HCT116 (cell line): Measurements from ENCODE around the gene C1orf21. TPM values are rescaled to one million over a fixed set of nuclear protein-coding genes. Genes with fewer than 3 reads are reported as not detected.

Source experiments
- ATAC-seq: fragments of 200-7000 bp; cut with Tn5 transposase; 2 replicates; pipeline ENCODE4 v1.9.1; 2020; ENCODE audit warnings: mild to moderate bottlenecking, moderate library complexity
- BruUV-seq: library from RNA; stranded (reverse); fragments of 400-500 nt; replicated peaks from 2 replicates; lab custom pipeline; 2021; lab: Mats Ljungman, UMichigan
- CTCF ChIA-PET: fragments of 300-600 bp; sonication (Branson Sonifier 250); formaldehyde crosslinking; loops from one replicate; lab custom pipeline; 2021; ENCODE audit warnings: antibody characterized with exemption; lab: Charles Lee
- POLR2A ChIA-PET: fragments of 300-600, 350-600 bp; sonication (Branson Sonifier 250); formaldehyde crosslinking; loops from one replicate; lab custom pipeline; 2021; ENCODE audit warnings: antibody characterized with exemption; lab: Charles Lee
- RAD21 ChIA-PET, 2 experiments: fragments of 300-600 bp; sonication (Branson Sonifier 250); formaldehyde crosslinking; loops; one replicate each; lab custom pipeline; 2023; ENCODE audit warnings: low total read pairs in 2 of 2; ENCODE audit not compliant: uncharacterized antibody in 2 of 2, unreplicated experiment in 2 of 2, low non-redundant PET in 1 of 2; lab: Charles Lee
- DNase-seq: peaks from one replicate; pipeline ENCODE4 v3.0.0-alpha.2; 2010; ENCODE audit warnings: low read depth, low spot score
- H2AFZ ChIP-seq: fragments of 200-600 bp; shearing (Covaris generic), sonication (generic); 2 replicates; pipeline ENCODE4 v1.6.1; 2017; ENCODE audit warnings: low read depth, mixed run types, mixed read lengths, antibody characterized with exemption, low read length; ENCODE audit not compliant: poor library complexity, severe bottlenecking
- H3K27ac ChIP-seq: 2 replicates; pipeline ENCODE4 v1.5.1; 2012; ENCODE audit warnings: low read depth, low read length
- H3K27me3 ChIP-seq: fragments of 200-600 bp; sonication (generic); 2 replicates; pipeline ENCODE4 v1.6.1; 2016; ENCODE audit warnings: mixed run types, low read length, mixed read lengths; ENCODE audit not compliant: insufficient read depth
- H3K36me3 ChIP-seq, 2 experiments: fragments of 200-500 bp in 1 of 2; fragments of 200-600 bp in 1 of 2; sonication (Bioruptor generic) in 1 of 2; sonication (generic) in 1 of 2; 2 replicates each; pipeline versions ENCODE4 v1.5.1 to v1.6.1; 2014 to 2016; ENCODE audit warnings: low read length in 2 of 2, inconsistent platforms in 1 of 2, mixed read lengths in 1 of 2, mixed run types in 1 of 2; ENCODE audit not compliant: insufficient read depth in 2 of 2, control insufficient read depth in 1 of 2
- H3K4me1 ChIP-seq, 2 experiments: fragments of 200-600 bp in 1 of 2; sonication (generic) in 1 of 2; 2 replicates each; pipeline versions ENCODE4 v1.5.1 to v1.6.1; 2012 to 2017; ENCODE audit warnings: low read length in 2 of 2, inconsistent platforms in 1 of 2, mild to moderate bottlenecking in 1 of 2, mixed read lengths in 1 of 2, mixed run types in 1 of 2, moderate library complexity in 1 of 2; ENCODE audit not compliant: insufficient read depth in 2 of 2, control insufficient read depth in 1 of 2
- H3K4me2 ChIP-seq: fragments of 200-600 bp; sonication (generic); 2 replicates; pipeline ENCODE4 v1.6.1; 2017; ENCODE audit warnings: mixed run types, low read length, mixed read lengths
- H3K4me3 ChIP-seq, 2 experiments: fragments of 200-600 bp in 1 of 2; sonication (generic) in 1 of 2; replicated peaks in 1 of 2; 2 replicates each; pipeline ENCODE4 v1.5.1; 2011 to 2016; ENCODE audit warnings: low read length in 2 of 2, control low read depth in 1 of 2, low read depth in 1 of 2, mild to moderate bottlenecking in 1 of 2, mixed read lengths in 1 of 2, mixed run types in 1 of 2
- H3K79me2 ChIP-seq: fragments of 200-600 bp; sonication (generic); 2 replicates; pipeline ENCODE4 v1.6.1; 2017; ENCODE audit warnings: mild to moderate bottlenecking, mixed run types, low read length, moderate library complexity, mixed read lengths; ENCODE audit not compliant: insufficient read depth
- H3K9ac ChIP-seq: fragments of 200-600 bp; sonication (generic); 2 replicates; pipeline ENCODE4 v1.6.1; 2016; ENCODE audit warnings: low read length, mixed read lengths
- H3K9me2 ChIP-seq: fragments of 200-600 bp; sonication (generic), shearing (Covaris generic); 2 replicates; pipeline ENCODE4 v1.6.1; 2017; ENCODE audit warnings: mixed run types, mild to moderate bottlenecking, moderate library complexity; ENCODE audit not compliant: insufficient read depth
- H3K9me3 ChIP-seq, 2 experiments: fragments of 200-500 bp in 1 of 2; fragments of 200-600 bp in 1 of 2; sonication (Bioruptor generic) in 1 of 2; sonication (generic) in 1 of 2; 2 replicates each; pipeline ENCODE4 v1.6.1; 2014 to 2017; ENCODE audit warnings: low read length in 2 of 2, mixed read lengths in 2 of 2, inconsistent platforms in 1 of 2, low read depth in 1 of 2, mild to moderate bottlenecking in 1 of 2, mixed run types in 1 of 2, moderate library complexity in 1 of 2; ENCODE audit not compliant: control insufficient read depth in 1 of 2, insufficient read depth in 1 of 2
- H4K20me1 ChIP-seq: fragments of 200-600 bp; sonication (generic), shearing (Covaris generic); 2 replicates; pipeline ENCODE4 v1.6.1; 2017; ENCODE audit warnings: mixed run types, mild to moderate bottlenecking, moderate library complexity; ENCODE audit not compliant: insufficient read depth
- ATF3 ChIP-seq: IDR thresholded peaks from 2 replicates; pipeline ENCODE4 v1.6.1; 2012
- CEBPB ChIP-seq: IDR thresholded peaks from 2 replicates; pipeline ENCODE4 v1.6.1; 2012; ENCODE audit warnings: low read depth
- EGR1 ChIP-seq: IDR thresholded peaks from 2 replicates; pipeline ENCODE4 v1.6.1; 2012; ENCODE audit warnings: low read depth
- EZH2 ChIP-seq: fragments of 200-600 bp; sonication (generic); IDR thresholded peaks from 2 replicates; pipeline ENCODE4 v1.6.1; 2017; ENCODE audit warnings: antibody characterized with exemption, mixed run types
- JUND ChIP-seq: IDR thresholded peaks from 2 replicates; pipeline ENCODE4 v1.6.1; 2012
- POLR2A ChIP-seq: IDR thresholded peaks from 2 replicates; pipeline ENCODE4 v1.7.0; 2011; ENCODE audit warnings: borderline replicate concordance; ENCODE audit not compliant: insufficient read depth, insufficient read length; ENCODE audit errors: extremely low read depth
- POLR2AphosphoS5 ChIP-seq: IDR thresholded peaks from 2 replicates; pipeline ENCODE4 v1.6.1; 2011; ENCODE audit warnings: mild to moderate bottlenecking, low read depth, low read length, moderate library complexity
- RAD21 ChIP-seq: IDR thresholded peaks from 2 replicates; pipeline ENCODE4 v1.6.1; 2012; ENCODE audit warnings: low read depth, mild to moderate bottlenecking
- REST ChIP-seq: IDR thresholded peaks from 2 replicates; pipeline ENCODE4 v1.6.1; 2012; ENCODE audit warnings: low read depth
- SIN3A ChIP-seq: IDR thresholded peaks from 2 replicates; pipeline ENCODE4 v1.6.1; 2012; ENCODE audit warnings: low read depth
- SRF ChIP-seq: IDR thresholded peaks from 2 replicates; pipeline ENCODE4 v1.6.1; 2012; ENCODE audit warnings: low read depth
- YY1 ChIP-seq: IDR thresholded peaks from 2 replicates; pipeline ENCODE4 v1.6.1; 2011; ENCODE audit warnings: low read length, low read depth, moderate library complexity, mild to moderate bottlenecking; ENCODE audit not compliant: insufficient replicate concordance; ENCODE audit errors: extremely low read depth
- ZBTB33 ChIP-seq: IDR thresholded peaks from 2 replicates; pipeline ENCODE4 v1.6.1; 2011; ENCODE audit warnings: mild to moderate bottlenecking, low read length, moderate library complexity; ENCODE audit not compliant: insufficient replicate concordance; ENCODE audit errors: extremely low read depth
- intact Hi-C: fragments of 100-400 bp; cut with micrococcal nuclease; formaldehyde crosslinking; loops from 2 replicates; pipeline ENCODE4 v1.10.0; 2022
- total RNA-seq: library from RNA; stranded (reverse); gene quantifications from one replicate; pipeline ENCODE4 v1.2.1, GENCODE V29; 2021; ENCODE audit not compliant: unreplicated experiment

The C1orf21 gene
- total RNA-seq, 1 experiment from 2014 or later = 8.9 TPM

- no peaks in the 10 kb centered on the region for H3K9me3 ChIP-seq
- no TSS peak for BruUV-seq
- TF ChIP-seq SRF = no peak
- TF ChIP-seq EZH2 = no peak
- TF ChIP-seq CEBPB = no peak
- TF ChIP-seq, all 23 proteins: peak for 0
- no peaks in the 10 kb centered on the region for H3K9me2 ChIP-seq
- intact Hi-C loops = no loop called here
- RAD21 ChIA-PET = no interaction called here
- H3K27ac ChIP-seq = no peak overlapping the region
- H4K20me1 ChIP-seq = no peaks in the 10 kb centered on the region
- no peak overlapping the region for H3K4me3 ChIP-seq
- POLR2A ChIA-PET = no interaction called here
- H3K4me1 ChIP-seq = peaks cover 6 to 10% of the 10 kb centered on the region in 2 experiments
- DNase-seq (no peak), ATAC-seq (no peak)
- CTCF ChIA-PET = no interaction called here
- H3K4me2 ChIP-seq = no peak overlapping the region
- H3K79me2 ChIP-seq = no peaks in the 10 kb centered on the region
- H3K27me3 ChIP-seq = no peaks in the 10 kb centered on the region
- no peaks in the 10 kb centered on the region for H3K36me3 ChIP-seq
- no peak overlapping the region for H2AFZ ChIP-seq
- H3K9ac ChIP-seq = no peak overlapping the region
Measured at GRCh38 chr1:184485751-184486723, 99.2 kb downstream of the C1orf21 start.

- Histone ChIP-seq H3K4me2 (no peak overlapping the region), H3K27ac (no peak overlapping the region), H3K79me2 (no peaks in the 10 kb centered on the region), H3K9me3 (no peaks in the 10 kb centered on the region), H4K20me1 (no peaks in the 10 kb centered on the region), H3K9me2 (no peaks in the 10 kb centered on the region), H3K4me3 (no peak overlapping the region), H2AFZ (no peak overlapping the region), H3K4me1 (peaks cover 8 to 19% of the 10 kb centered on the region in 2 experiments), H3K36me3 (no peaks in the 10 kb centered on the region), H3K27me3 (no peaks in the 10 kb centered on the region), H3K9ac (no peak overlapping the region)
- ChIA-PET CTCF (no interaction called here), RAD21 (no interaction called here), POLR2A (no interaction called here)
- DNase-seq (no peak), ATAC-seq (no peak)
- no TSS peak for BruUV-seq
- intact Hi-C loops = no loop called here
- no peak for TF ChIP-seq REST
- no peak for TF ChIP-seq POLR2AphosphoS5
- no peak for TF ChIP-seq ATF3
- no peak for TF ChIP-seq POLR2A
- TF ChIP-seq EGR1 = no peak
- TF ChIP-seq JUND = no peak
- no peak for TF ChIP-seq YY1
- TF ChIP-seq SIN3A = no peak
- no peak for TF ChIP-seq RAD21
- TF ChIP-seq ZBTB33 = no peak
Measured at GRCh38 chr1:184486761-184487445, 100.1 kb downstream of the C1orf21 start.
